HCT116 (cell line): ENCODE data around the gene CBFA2T3. TPM values are rescaled to one million over a fixed set of nuclear protein-coding genes. Genes with fewer than 3 reads are reported as not detected.
"Not testable (repeated sequence)": the region's sequence is repeated elsewhere in the genome, so short reads cannot be mapped to it uniquely, and the experiment has no call there.

ENCODE experiments used
- ATAC-seq: fragments of 200-7000 bp; cut with Tn5 transposase; 2 replicates; pipeline ENCODE4 v1.9.1; 2020; ENCODE audit warnings: mild to moderate bottlenecking, moderate library complexity
- BruUV-seq: library from RNA; stranded (reverse); fragments of 400-500 nt; replicated peaks from 2 replicates; lab custom pipeline; 2021; lab: Mats Ljungman, UMichigan
- CTCF ChIA-PET: fragments of 300-600 bp; sonication (Branson Sonifier 250); formaldehyde crosslinking; loops from one replicate; lab custom pipeline; 2021; ENCODE audit warnings: antibody characterized with exemption; lab: Charles Lee
- POLR2A ChIA-PET: fragments of 300-600, 350-600 bp; sonication (Branson Sonifier 250); formaldehyde crosslinking; loops from one replicate; lab custom pipeline; 2021; ENCODE audit warnings: antibody characterized with exemption; lab: Charles Lee
- RAD21 ChIA-PET, 2 experiments: fragments of 300-600 bp; sonication (Branson Sonifier 250); formaldehyde crosslinking; loops; one replicate each; lab custom pipeline; 2023; ENCODE audit warnings: low total read pairs in 2 of 2; ENCODE audit not compliant: uncharacterized antibody in 2 of 2, unreplicated experiment in 2 of 2, low non-redundant PET in 1 of 2; lab: Charles Lee
- DNase-seq: peaks from one replicate; pipeline ENCODE4 v3.0.0-alpha.2; 2010; ENCODE audit warnings: low read depth, low spot score
- H2AFZ ChIP-seq: fragments of 200-600 bp; shearing (Covaris generic), sonication (generic); 2 replicates; pipeline ENCODE4 v1.6.1; 2017; ENCODE audit warnings: low read depth, mixed run types, mixed read lengths, antibody characterized with exemption, low read length; ENCODE audit not compliant: poor library complexity, severe bottlenecking
- H3K27ac ChIP-seq: 2 replicates; pipeline ENCODE4 v1.5.1; 2012; ENCODE audit warnings: low read depth, low read length
- H3K27me3 ChIP-seq: fragments of 200-600 bp; sonication (generic); 2 replicates; pipeline ENCODE4 v1.6.1; 2016; ENCODE audit warnings: mixed run types, low read length, mixed read lengths; ENCODE audit not compliant: insufficient read depth
- H3K36me3 ChIP-seq, 2 experiments: fragments of 200-500 bp in 1 of 2; fragments of 200-600 bp in 1 of 2; sonication (Bioruptor generic) in 1 of 2; sonication (generic) in 1 of 2; 2 replicates each; pipeline versions ENCODE4 v1.5.1 to v1.6.1; 2014 to 2016; ENCODE audit warnings: low read length in 2 of 2, inconsistent platforms in 1 of 2, mixed read lengths in 1 of 2, mixed run types in 1 of 2; ENCODE audit not compliant: insufficient read depth in 2 of 2, control insufficient read depth in 1 of 2
- H3K4me1 ChIP-seq, 2 experiments: fragments of 200-600 bp in 1 of 2; sonication (generic) in 1 of 2; 2 replicates each; pipeline versions ENCODE4 v1.5.1 to v1.6.1; 2012 to 2017; ENCODE audit warnings: low read length in 2 of 2, inconsistent platforms in 1 of 2, mild to moderate bottlenecking in 1 of 2, mixed read lengths in 1 of 2, mixed run types in 1 of 2, moderate library complexity in 1 of 2; ENCODE audit not compliant: insufficient read depth in 2 of 2, control insufficient read depth in 1 of 2
- H3K4me2 ChIP-seq: fragments of 200-600 bp; sonication (generic); 2 replicates; pipeline ENCODE4 v1.6.1; 2017; ENCODE audit warnings: mixed run types, low read length, mixed read lengths
- H3K4me3 ChIP-seq, 2 experiments: fragments of 200-600 bp in 1 of 2; sonication (generic) in 1 of 2; replicated peaks in 1 of 2; 2 replicates each; pipeline ENCODE4 v1.5.1; 2011 to 2016; ENCODE audit warnings: low read length in 2 of 2, control low read depth in 1 of 2, low read depth in 1 of 2, mild to moderate bottlenecking in 1 of 2, mixed read lengths in 1 of 2, mixed run types in 1 of 2
- H3K79me2 ChIP-seq: fragments of 200-600 bp; sonication (generic); 2 replicates; pipeline ENCODE4 v1.6.1; 2017; ENCODE audit warnings: mild to moderate bottlenecking, mixed run types, low read length, moderate library complexity, mixed read lengths; ENCODE audit not compliant: insufficient read depth
- H3K9ac ChIP-seq: fragments of 200-600 bp; sonication (generic); 2 replicates; pipeline ENCODE4 v1.6.1; 2016; ENCODE audit warnings: low read length, mixed read lengths
- H3K9me2 ChIP-seq: fragments of 200-600 bp; sonication (generic), shearing (Covaris generic); 2 replicates; pipeline ENCODE4 v1.6.1; 2017; ENCODE audit warnings: mixed run types, mild to moderate bottlenecking, moderate library complexity; ENCODE audit not compliant: insufficient read depth
- H3K9me3 ChIP-seq, 2 experiments: fragments of 200-500 bp in 1 of 2; fragments of 200-600 bp in 1 of 2; sonication (Bioruptor generic) in 1 of 2; sonication (generic) in 1 of 2; 2 replicates each; pipeline ENCODE4 v1.6.1; 2014 to 2017; ENCODE audit warnings: low read length in 2 of 2, mixed read lengths in 2 of 2, inconsistent platforms in 1 of 2, low read depth in 1 of 2, mild to moderate bottlenecking in 1 of 2, mixed run types in 1 of 2, moderate library complexity in 1 of 2; ENCODE audit not compliant: control insufficient read depth in 1 of 2, insufficient read depth in 1 of 2
- H4K20me1 ChIP-seq: fragments of 200-600 bp; sonication (generic), shearing (Covaris generic); 2 replicates; pipeline ENCODE4 v1.6.1; 2017; ENCODE audit warnings: mixed run types, mild to moderate bottlenecking, moderate library complexity; ENCODE audit not compliant: insufficient read depth
- ATF3 ChIP-seq: IDR thresholded peaks from 2 replicates; pipeline ENCODE4 v1.6.1; 2012
- CTCF ChIP-seq, 3 experiments: fragments of 200-600 bp in 1 of 3; sonication (generic) in 1 of 3; IDR thresholded peaks in 2 of 3; conservative IDR thresholded peaks in 1 of 3; 2 replicates each; pipeline ENCODE4 v1.5.1; 2012 to 2017; ENCODE audit warnings: low read depth in 2 of 3, low read length in 2 of 3, antibody characterized with exemption in 1 of 3, borderline replicate concordance in 1 of 3, control low read depth in 1 of 3, mild to moderate bottlenecking in 1 of 3, mixed read lengths in 1 of 3, mixed run types in 1 of 3, moderate library complexity in 1 of 3; ENCODE audit not compliant: insufficient read depth in 1 of 3
- MAX ChIP-seq: IDR thresholded peaks from 2 replicates; pipeline ENCODE4 v1.6.1; 2012
- POLR2A ChIP-seq: IDR thresholded peaks from 2 replicates; pipeline ENCODE4 v1.7.0; 2011; ENCODE audit warnings: borderline replicate concordance; ENCODE audit not compliant: insufficient read depth, insufficient read length; ENCODE audit errors: extremely low read depth
- SIN3A ChIP-seq: IDR thresholded peaks from 2 replicates; pipeline ENCODE4 v1.6.1; 2012; ENCODE audit warnings: low read depth
- SP1 ChIP-seq: IDR thresholded peaks from 2 replicates; pipeline ENCODE4 v1.6.1; 2012; ENCODE audit warnings: low read depth
- TCF7L2 ChIP-seq: IDR thresholded peaks from 2 replicates; pipeline ENCODE4 v1.7.0; 2011; ENCODE audit warnings: borderline replicate concordance, inconsistent platforms; ENCODE audit not compliant: insufficient read depth, insufficient read length; ENCODE audit errors: extremely low read depth
- intact Hi-C: fragments of 100-400 bp; cut with micrococcal nuclease; formaldehyde crosslinking; loops from 2 replicates; pipeline ENCODE4 v1.10.0; 2022
- total RNA-seq: library from RNA; stranded (reverse); gene quantifications from one replicate; pipeline ENCODE4 v1.2.1, GENCODE V29; 2021; ENCODE audit not compliant: unreplicated experiment

CBFA2T3 gene
- total RNA-seq, 1 experiment from 2014 or later: 19.1 TPM

- ATAC-seq: no peak
- Histone ChIP-seq H3K27ac (no peak overlapping the region), H3K79me2 (no peaks in the 10 kb centered on the region), H3K9me2 (no peaks in the 10 kb centered on the region), H3K4me3 (no peak overlapping the region), H4K20me1 (no peaks in the 10 kb centered on the region), H2AFZ (no peak overlapping the region), H3K4me1 (no peaks in the 10 kb centered on the region), H3K36me3 (no peaks in the 10 kb centered on the region), H3K4me2 (no peak overlapping the region), H3K9me3 (peaks cover 8 to 17% of the 10 kb centered on the region in 2 experiments; a peak in 3 of 4 replicates), H3K9ac (no peak overlapping the region), H3K27me3 (no peaks in the 10 kb centered on the region)
- POLR2A ChIA-PET: no interaction called here
- DNase-seq: no peak
- CTCF ChIA-PET: no interaction called here
- BruUV-seq: no TSS peak
- intact Hi-C loops: no loop called here
- RAD21 ChIA-PET: no interaction called here
- no peak for TF ChIP-seq TCF7L2
- no peak for TF ChIP-seq ATF3
- TF ChIP-seq POLR2A: no peak
- TF ChIP-seq SP1: no peak
- TF ChIP-seq CTCF (IDR thresholded peaks at IDR 0.05 in 2 of 3, conservative IDR thresholded peaks at IDR 0.05 in 1 of 3; ENCODE audit: borderline replicate concordance in 1 of 3, insufficient read depth in 1 of 3, low read depth in 2 of 3, low read length in 2 of 3): no peak
- no peak for TF ChIP-seq MAX
- no peak for TF ChIP-seq SIN3A
These were observed 26.1 kb upstream of the CBFA2T3 start for GRCh38 chr16:89002851-89003830.

- H3K4me1 ChIP-seq, POLR2A ChIA-PET, DNase-seq, RAD21 ChIA-PET, ATAC-seq, BruUV-seq, H3K9ac ChIP-seq, CTCF ChIA-PET, H3K4me2 ChIP-seq, H3K27me3 ChIP-seq, H4K20me1 ChIP-seq, H3K4me3 ChIP-seq, intact Hi-C loops, H3K79me2 ChIP-seq, H3K9me2 ChIP-seq, H3K36me3 ChIP-seq, H2AFZ ChIP-seq, H3K27ac ChIP-seq: not testable (repeated sequence)
- H3K9me3 ChIP-seq: peaks cover 15 to 27% of the 10 kb centered on the region in 2 experiments; a peak in 3 of 4 replicates
These were observed 25.1 kb upstream of the CBFA2T3 start for GRCh38 chr16:89002081-89002480.
